ENCODE measurements around the gene TRIO.

The TRIO gene

GRCh38 chr5:14407746-14408175, 264.6 kb downstream of the TRIO start (continued):
- TF ChIP-seq, protein P1, sequence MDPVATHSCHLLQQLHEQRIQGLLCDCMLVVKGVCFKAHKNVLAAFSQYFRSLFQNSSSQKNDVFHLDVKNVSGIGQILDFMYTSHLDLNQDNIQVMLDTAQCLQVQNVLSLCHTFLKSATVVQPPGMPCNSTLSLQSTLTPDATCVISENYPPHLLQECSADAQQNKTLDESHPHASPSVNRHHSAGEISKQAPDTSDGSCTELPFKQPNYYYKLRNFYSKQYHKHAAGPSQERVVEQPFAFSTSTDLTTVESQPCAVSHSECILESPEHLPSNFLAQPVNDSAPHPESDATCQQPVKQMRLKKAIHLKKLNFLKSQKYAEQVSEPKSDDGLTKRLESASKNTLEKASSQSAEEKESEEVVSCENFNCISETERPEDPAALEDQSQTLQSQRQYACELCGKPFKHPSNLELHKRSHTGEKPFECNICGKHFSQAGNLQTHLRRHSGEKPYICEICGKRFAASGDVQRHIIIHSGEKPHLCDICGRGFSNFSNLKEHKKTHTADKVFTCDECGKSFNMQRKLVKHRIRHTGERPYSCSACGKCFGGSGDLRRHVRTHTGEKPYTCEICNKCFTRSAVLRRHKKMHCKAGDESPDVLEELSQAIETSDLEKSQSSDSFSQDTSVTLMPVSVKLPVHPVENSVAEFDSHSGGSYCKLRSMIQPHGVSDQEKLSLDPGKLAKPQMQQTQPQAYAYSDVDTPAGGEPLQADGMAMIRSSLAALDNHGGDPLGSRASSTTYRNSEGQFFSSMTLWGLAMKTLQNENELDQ (tag by site-specific recombination; IDR thresholded peaks at IDR 0.05; ENCODE audit: low read depth) = no peak
- TF ChIP-seq, protein P2, sequence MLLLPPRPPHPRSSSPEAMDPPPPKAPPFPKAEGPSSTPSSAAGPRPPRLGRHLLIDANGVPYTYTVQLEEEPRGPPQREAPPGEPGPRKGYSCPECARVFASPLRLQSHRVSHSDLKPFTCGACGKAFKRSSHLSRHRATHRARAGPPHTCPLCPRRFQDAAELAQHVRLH (tag by site-specific recombination; IDR thresholded peaks at IDR 0.05) = no peak
- TF ChIP-seq ZNF629 (tag by site-specific recombination; IDR thresholded peaks at IDR 0.05) (no peak), ZNF155 (tag by site-specific recombination; IDR thresholded peaks at IDR 0.05) (no peak), ZNF214 (tag by site-specific recombination; IDR thresholded peaks at IDR 0.05; ENCODE audit: borderline replicate concordance) (no peak), YY2 (tag by site-specific recombination; IDR thresholded peaks at IDR 0.05) (no peak), ZNF391 (tag by site-specific recombination; IDR thresholded peaks at IDR 0.05; ENCODE audit: borderline replicate concordance, low read depth) (no peak), ZBTB48 (tag by site-specific recombination; IDR thresholded peaks at IDR 0.05) (no peak), REPIN1 (tag by site-specific recombination; IDR thresholded peaks at IDR 0.05; ENCODE audit: low read depth) (no peak), SETDB1 (IDR thresholded peaks at IDR 0.05; ENCODE audit: insufficient read length, low read length) (no peak)
- TF ChIP-seq, protein P3, sequence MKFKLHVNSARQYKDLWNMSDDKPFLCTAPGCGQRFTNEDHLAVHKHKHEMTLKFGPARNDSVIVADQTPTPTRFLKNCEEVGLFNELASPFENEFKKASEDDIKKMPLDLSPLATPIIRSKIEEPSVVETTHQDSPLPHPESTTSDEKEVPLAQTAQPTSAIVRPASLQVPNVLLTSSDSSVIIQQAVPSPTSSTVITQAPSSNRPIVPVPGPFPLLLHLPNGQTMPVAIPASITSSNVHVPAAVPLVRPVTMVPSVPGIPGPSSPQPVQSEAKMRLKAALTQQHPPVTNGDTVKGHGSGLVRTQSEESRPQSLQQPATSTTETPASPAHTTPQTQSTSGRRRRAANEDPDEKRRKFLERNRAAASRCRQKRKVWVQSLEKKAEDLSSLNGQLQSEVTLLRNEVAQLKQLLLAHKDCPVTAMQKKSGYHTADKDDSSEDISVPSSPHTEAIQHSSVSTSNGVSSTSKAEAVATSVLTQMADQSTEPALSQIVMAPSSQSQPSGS (tag by site-specific recombination; IDR thresholded peaks at IDR 0.05; ENCODE audit: low read depth) = no peak

GRCh38 chr5:14408969-14409586, 265.9 kb downstream of the TRIO start:
- CTCF ChIA-PET = interaction anchor here (0.6 to 1.5 kb wide), 4 partner anchors 9 to 17 kb away, joined by 3 to 5 read pairs (median 3); no protein-coding TSS in a partner anchor
- Histone ChIP-seq H3K4me1 (ENCODE audit: control insufficient read depth, insufficient read depth, low read length) (no peaks in the 10 kb centered on the region), H3K9me3 (ENCODE audit: control insufficient read depth, insufficient read depth, low read depth, low read length) (no peaks in the 10 kb centered on the region), H3K36me3 (ENCODE audit: control insufficient read depth in 2 of 2, insufficient read depth in 1 of 2, low read length in 2 of 2) (peaks cover 39 to 58% of the 10 kb centered on the region in 2 experiments), H3K4me3 (ENCODE audit: low read depth, low read length) (no peak overlapping the region), H3K27ac (ENCODE audit: extremely low read depth, low read depth, low read length) (no peak overlapping the region)
- TF ChIP-seq ZNF423 (tag by site-specific recombination; IDR thresholded peaks at IDR 0.05) = no peak
- no peak for TF ChIP-seq ZNF544 (tag by site-specific recombination; IDR thresholded peaks at IDR 0.05)
- TF ChIP-seq ZFP69B (tag by site-specific recombination; IDR thresholded peaks at IDR 0.05) = no peak
- POLR2A ChIA-PET = no interaction called here

- peaks cover 41 to 67% of the 10 kb centered on the region in 2 experiments for H3K36me3 ChIP-seq (ENCODE audit: control insufficient read depth in 2 of 2, insufficient read depth in 1 of 2, low read length in 2 of 2)
- H3K9me3 ChIP-seq (ENCODE audit: control insufficient read depth, insufficient read depth, low read depth, low read length) = no peaks in the 10 kb centered on the region
- ChIA-PET POLR2A (no interaction called here), CTCF (no interaction called here)
- H3K4me1 ChIP-seq (ENCODE audit: control insufficient read depth, insufficient read depth, low read length) = no peaks in the 10 kb centered on the region
- H3K27ac ChIP-seq (ENCODE audit: extremely low read depth, low read depth, low read length) = no peak overlapping the region
- H3K4me3 ChIP-seq (ENCODE audit: low read depth, low read length) = no peak overlapping the region
- TF ChIP-seq ZNF707 (tag by site-specific recombination; IDR thresholded peaks at IDR 0.05) = no peak
- no peak for TF ChIP-seq ZNF514 (tag by site-specific recombination; IDR thresholded peaks at IDR 0.05)
- no peak for TF ChIP-seq OVOL3 (tag by site-specific recombination; IDR thresholded peaks at IDR 0.05)
- no peak for TF ChIP-seq ZNF433 (tag by site-specific recombination; IDR thresholded peaks at IDR 0.05; ENCODE audit: low read depth)
- no peak for TF ChIP-seq OSR2 (tag by site-specific recombination; IDR thresholded peaks at IDR 0.05)
- TF ChIP-seq SALL2 (tag by site-specific recombination; IDR thresholded peaks at IDR 0.05; ENCODE audit: borderline replicate concordance) = no peak
- TF ChIP-seq PRDM6 (tag by site-specific recombination; IDR thresholded peaks at IDR 0.05) = no peak
- TF ChIP-seq ZNF701 (tag by site-specific recombination; IDR thresholded peaks at IDR 0.05) = no peak
- no peak for TF ChIP-seq ZNF585B (tag by site-specific recombination; IDR thresholded peaks at IDR 0.05)
- TF ChIP-seq ZNF623 (tag by site-specific recombination; IDR thresholded peaks at IDR 0.05) = no peak
- TF ChIP-seq ZBTB10 (tag by site-specific recombination; IDR thresholded peaks at IDR 0.05) = no peak
- TF ChIP-seq ZNF132 (tag by site-specific recombination; IDR thresholded peaks at IDR 0.05; ENCODE audit: borderline replicate concordance) = no peak
These were observed 266.9 kb downstream of the TRIO start for GRCh38 chr5:14410068-14410393.
